Measurements from ENCODE around the gene GLIPR1L2.

- no peak for TF ChIP-seq POLR2AphosphoS5 (IDR thresholded peaks at IDR 0.05; ENCODE audit: low read depth, low read length)
- TF ChIP-seq REST (IDR thresholded peaks at IDR 0.05; ENCODE audit: insufficient read depth in 1 of 2, low read depth in 2 of 2, low read length in 2 of 2), result no peak
- no peak for TF ChIP-seq TAF1 (IDR thresholded peaks at IDR 0.05; ENCODE audit: borderline replicate concordance, insufficient read depth, low read length)
- TF ChIP-seq SIN3A (IDR thresholded peaks at IDR 0.05; ENCODE audit: borderline replicate concordance, insufficient read depth, low read length), result no peak
Measured at GRCh38 chr12:75437564-75437963, 46.7 kb downstream of the GLIPR1L2 start.
